GM18511 (cell line): ENCODE data around the gene PTDSS2.

Source experiments
- ATAC-seq: cut with Tn5 transposase; IDR thresholded peaks from one replicate; pipeline ENCODE4 v1.9.1; 2021; ENCODE audit warnings: mild to moderate bottlenecking, moderate library complexity; ENCODE audit not compliant: unreplicated experiment

Gene PTDSS2

GRCh38 chr11:538431-539051, 88.5 kb downstream of the PTDSS2 start:
- no peak for ATAC-seq

- ATAC-seq: no peak
Measured at GRCh38 chr11:539971-540481, 89.9 kb downstream of the PTDSS2 start.
